ENCODE results near the gene CAST. TPM values are rescaled to one million over a fixed set of nuclear protein-coding genes. Genes with fewer than 3 reads are reported as not detected.
"Not testable (repeated sequence)": the region's sequence is repeated elsewhere in the genome, so short reads cannot be mapped to it uniquely, and the experiment has no call there.

The CAST gene
- total and polyA plus RNA-seq, 7 experiments from 2014 or later = 31.1 to 298 (median 114) TPM

GRCh38 chr5:96790961-96791504, 128.9 kb downstream of the CAST start:
- Histone ChIP-seq H3K27me3 (ENCODE audit: control insufficient read depth in 2 of 2, insufficient read depth in 2 of 2, low read length in 2 of 2) (no peaks in the 10 kb centered on the region), H3K9me3 (ENCODE audit: control insufficient read depth in 2 of 3, low read length in 3 of 3) (no peaks in the 10 kb centered on the region), H3K4me1 (ENCODE audit: control insufficient read depth in 2 of 2, insufficient read depth in 2 of 2, low read length in 2 of 2) (peaks cover 9 to 14% of the 10 kb centered on the region in 2 donors), H3K4me3 (ENCODE audit: low read length) (no peak overlapping the region), H3K36me3 (ENCODE audit: control insufficient read depth in 2 of 3, insufficient read depth in 3 of 3, low read length in 3 of 3) (peaks cover 28 to 92% (median 46%) of the 10 kb centered on the region in 3 experiments), H3K27ac (ENCODE audit: low read depth, low read length) (peak overlapping the region; percentile 24)
- no peak overlapping the region for H3K4me3 Mint-ChIP-seq
- peaks cover 0 to 4% (median 0%) of the 10 kb centered on the region in 11 donors for H3K9me3 Mint-ChIP-seq
- intact Hi-C loops (cut with micrococcal nuclease) = no loop called here
- no peak for DNase-seq
- peak overlapping the region; percentile 66 to 87 (median 72) for H3K27ac Mint-ChIP-seq
- ChIA-PET POLR2A (interaction anchor here (0.6 to 2.3 kb wide), 3 partner anchors 14 to 61 kb away, joined by 5 to 12 read pairs (median 7); no protein-coding TSS in a partner anchor), CTCF (interaction anchor here (0.6 to 2.5 kb wide), 3 partner anchors 39 to 726 kb away, joined by 3 to 8 read pairs (median 3); no protein-coding TSS in a partner anchor)
- no peaks in the 10 kb centered on the region for H3K27me3 Mint-ChIP-seq
- peaks cover 19 to 51% (median 43%) of the 10 kb centered on the region in 7 donors for H3K4me1 Mint-ChIP-seq
- H3K36me3 Mint-ChIP-seq = peaks cover 5 to 55% (median 50%) of the 10 kb centered on the region in 5 donors
- ATAC-seq = peak; percentile 46

- peaks cover 28 to 89% (median 49%) of the 10 kb centered on the region in 3 experiments for H3K36me3 ChIP-seq (ENCODE audit: control insufficient read depth in 2 of 3, insufficient read depth in 3 of 3, low read length in 3 of 3)
- DNase-seq (peak in 5 of 9 donors; percentile 18 to 45 (median 38)), ATAC-seq (peak; percentile 88)
- H3K9me3 Mint-ChIP-seq = peaks cover 0 to 8% (median 0%) of the 10 kb centered on the region in 11 donors
- H3K9me3 ChIP-seq (ENCODE audit: control insufficient read depth in 2 of 3, low read length in 3 of 3) = no peaks in the 10 kb centered on the region
- H3K4me3 Mint-ChIP-seq = peak overlapping the region in 4 of 10 donors; percentile 4 to 42 (median 18)
- H3K27me3 ChIP-seq (ENCODE audit: control insufficient read depth in 2 of 2, insufficient read depth in 2 of 2, low read length in 2 of 2) = no peaks in the 10 kb centered on the region
- H3K4me1 ChIP-seq (ENCODE audit: control insufficient read depth in 2 of 2, insufficient read depth in 2 of 2, low read length in 2 of 2) = peaks cover 11 to 14% of the 10 kb centered on the region in 2 donors
- peaks cover 21 to 76% (median 68%) of the 10 kb centered on the region in 5 donors for H3K36me3 Mint-ChIP-seq
- peaks cover 31 to 80% (median 72%) of the 10 kb centered on the region in 7 donors for H3K4me1 Mint-ChIP-seq
- H3K27ac ChIP-seq (ENCODE audit: low read depth, low read length) = peak overlapping the region; percentile 9
- H3K27ac Mint-ChIP-seq = peak overlapping the region; percentile 10 to 89 (median 76)
- intact Hi-C loops (cut with micrococcal nuclease) = loop anchor here in 1 of 2 donors (1.0 to 2.0 kb wide), 3 partner anchors 9 to 29 kb away; no protein-coding TSS in a partner anchor
- ChIA-PET POLR2A (interaction anchor here (0.9 to 1.4 kb wide), 5 partner anchors 11 to 29 kb away, joined by 3 to 6 read pairs (median 3); partner anchors contain the start of gene ERAP1), CTCF (no interaction called here)
- H3K27me3 Mint-ChIP-seq = no peaks in the 10 kb centered on the region
- no peak overlapping the region for H3K4me3 ChIP-seq (ENCODE audit: low read length)
Observed at GRCh38 chr5:96794757-96795156, 132.6 kb downstream of the CAST start.

GRCh38 chr5:96795626-96796025, 133.4 kb downstream of the CAST start:
- peaks cover 19 to 73% (median 65%) of the 10 kb centered on the region in 5 donors for H3K36me3 Mint-ChIP-seq
- intact Hi-C loops (cut with micrococcal nuclease) = loop anchor here in 1 of 2 donors (1.0 to 2.0 kb wide), 2 partner anchors 8 to 19 kb away; no protein-coding TSS in a partner anchor
- H3K4me1 ChIP-seq (ENCODE audit: control insufficient read depth in 2 of 2, insufficient read depth in 2 of 2, low read length in 2 of 2) = peaks cover 14 to 17% of the 10 kb centered on the region in 2 donors
- H3K36me3 ChIP-seq (ENCODE audit: control insufficient read depth in 2 of 3, insufficient read depth in 3 of 3, low read length in 3 of 3) = peaks cover 28 to 87% (median 42%) of the 10 kb centered on the region in 3 experiments
- peaks cover 0 to 8% (median 0%) of the 10 kb centered on the region in 11 donors for H3K9me3 Mint-ChIP-seq
- H3K27me3 ChIP-seq (ENCODE audit: control insufficient read depth in 2 of 2, insufficient read depth in 2 of 2, low read length in 2 of 2) = no peaks in the 10 kb centered on the region
- peak overlapping the region; percentile 26 to 89 (median 71) for H3K27ac Mint-ChIP-seq
- H3K27ac ChIP-seq (ENCODE audit: low read depth, low read length) = peak overlapping the region; percentile 9
- H3K4me3 Mint-ChIP-seq = peak overlapping the region in 4 of 10 donors; percentile 8 to 42 (median 20)
- peaks cover 31 to 84% (median 71%) of the 10 kb centered on the region in 7 donors for H3K4me1 Mint-ChIP-seq
- CTCF ChIA-PET = interaction anchor here (0.7 kb wide), 2 partner anchors 9 to 62 kb away, joined by 3 read pairs; no protein-coding TSS in a partner anchor
- H3K4me3 ChIP-seq (ENCODE audit: low read length) = no peak overlapping the region
- H3K9me3 ChIP-seq (ENCODE audit: control insufficient read depth in 2 of 3, low read length in 3 of 3) = no peaks in the 10 kb centered on the region
- ATAC-seq (no peak), DNase-seq (no peak)
- no peaks in the 10 kb centered on the region for H3K27me3 Mint-ChIP-seq
- POLR2A ChIA-PET = interaction anchor here (0.8 to 1.4 kb wide), 4 partner anchors 9 to 28 kb away, joined by 3 to 6 read pairs (median 3); partner anchors contain the start of gene ERAP1

- H3K27ac Mint-ChIP-seq = peak overlapping the region in 8 of 9 donors; percentile 33 to 89 (median 77)
- peaks cover 19 to 68% (median 58%) of the 10 kb centered on the region in 5 donors for H3K36me3 Mint-ChIP-seq
- H3K27ac ChIP-seq (ENCODE audit: low read depth, low read length) = no peak overlapping the region
- H3K36me3 ChIP-seq (ENCODE audit: control insufficient read depth in 2 of 3, insufficient read depth in 3 of 3, low read length in 3 of 3) = peaks cover 20 to 85% (median 40%) of the 10 kb centered on the region in 3 experiments
- intact Hi-C loops (cut with micrococcal nuclease) = no loop called here
- no peaks in the 10 kb centered on the region for H3K9me3 ChIP-seq (ENCODE audit: control insufficient read depth in 2 of 3, low read length in 3 of 3)
- no peaks in the 10 kb centered on the region for H3K27me3 ChIP-seq (ENCODE audit: control insufficient read depth in 2 of 2, insufficient read depth in 2 of 2, low read length in 2 of 2)
- H3K4me1 ChIP-seq (ENCODE audit: control insufficient read depth in 2 of 2, insufficient read depth in 2 of 2, low read length in 2 of 2) = peaks cover 14 to 22% of the 10 kb centered on the region in 2 donors
- peaks cover 0 to 8% (median 0%) of the 10 kb centered on the region in 11 donors for H3K9me3 Mint-ChIP-seq
- ChIA-PET POLR2A (interaction anchor here (4.6 kb wide), 1 partner anchor 12 kb away, joined by 36 read pairs; the partner anchor contains the start of gene ERAP1), CTCF (interaction anchor here (1.0 to 1.3 kb wide), 2 partner anchors 12 to 25 kb away, joined by 3 read pairs; partner anchors contain the start of gene ERAP1)
- peak overlapping the region in 4 of 10 donors; percentile 14 to 42 (median 26) for H3K4me3 Mint-ChIP-seq
- ATAC-seq (no peak), DNase-seq (no peak)
- H3K4me3 ChIP-seq (ENCODE audit: low read length) = no peak overlapping the region
- no peaks in the 10 kb centered on the region for H3K27me3 Mint-ChIP-seq
- H3K4me1 Mint-ChIP-seq = peaks cover 29 to 84% (median 68%) of the 10 kb centered on the region in 7 donors
Observed at GRCh38 chr5:96796434-96796833, 134.3 kb downstream of the CAST start.

- peak overlapping the region in 4 of 10 donors; percentile 10 to 47 (median 24) for H3K4me3 Mint-ChIP-seq
- CTCF ChIA-PET = interaction anchor here (0.6 kb wide), 1 partner anchor 109 kb away, joined by 3 read pairs; no protein-coding TSS in a partner anchor
- not testable (repeated sequence) for H3K27me3 Mint-ChIP-seq; DNase-seq; H3K9me3 ChIP-seq (ENCODE audit: control insufficient read depth in 2 of 3, low read length in 3 of 3); H3K27ac ChIP-seq (ENCODE audit: low read depth, low read length); ATAC-seq; H3K27me3 ChIP-seq (ENCODE audit: control insufficient read depth in 2 of 2, insufficient read depth in 2 of 2, low read length in 2 of 2); H3K4me3 ChIP-seq (ENCODE audit: low read length); H3K9me3 Mint-ChIP-seq
- H3K36me3 Mint-ChIP-seq = peaks cover 26 to 62% (median 49%) of the 10 kb centered on the region in 5 donors
- peaks cover 50 to 94% (median 87%) of the 10 kb centered on the region in 7 donors for H3K4me1 Mint-ChIP-seq
- intact Hi-C loops (cut with micrococcal nuclease) = loop anchor here in 1 of 2 donors (2.0 to 10.0 kb wide), 2 partner anchors 15 to 267 kb away; no protein-coding TSS in a partner anchor
- H3K36me3 ChIP-seq (ENCODE audit: control insufficient read depth in 2 of 3, insufficient read depth in 3 of 3, low read length in 3 of 3) = peaks cover 4 to 40% (median 11%) of the 10 kb centered on the region in 3 experiments
- peaks cover 34 to 47% of the 10 kb centered on the region in 2 donors for H3K4me1 ChIP-seq (ENCODE audit: control insufficient read depth in 2 of 2, insufficient read depth in 2 of 2, low read length in 2 of 2)
- H3K27ac Mint-ChIP-seq = peak overlapping the region in 4 of 9 donors; percentile 9 to 74 (median 36)
- POLR2A ChIA-PET = interaction anchor here (1.0 to 1.2 kb wide), 2 partner anchors 8 to 19 kb away, joined by 3 to 4 read pairs; no protein-coding TSS in a partner anchor
Observed at GRCh38 chr5:96801718-96802117, 139.5 kb downstream of the CAST start.
